Progenitor cell of endocrine pancreas (in vitro differentiated cells): ENCODE results near the gene CTDSP1. TPM values are rescaled to one million over a fixed set of nuclear protein-coding genes. Genes with fewer than 3 reads are reported as not detected.

Experiments used
- DNase-seq: peaks from one replicate; pipeline ENCODE4 v3.0.0; 2021; ENCODE audit warnings: low spot score; ENCODE audit not compliant: unreplicated experiment
- H3K27ac Mint-ChIP-seq: 2 replicates; pipeline ENCODE4 v1.8.0; 2021; ENCODE audit warnings: mild to moderate bottlenecking, moderate library complexity, mixed read lengths
- H3K27me3 Mint-ChIP-seq: 2 replicates; pipeline ENCODE4 v1.8.0; 2021; ENCODE audit warnings: mixed read lengths
- H3K36me3 Mint-ChIP-seq: 2 replicates; pipeline ENCODE4 v1.8.0; 2022; ENCODE audit warnings: mixed read lengths; ENCODE audit not compliant: insufficient read depth
- H3K4me1 Mint-ChIP-seq: 2 replicates; pipeline ENCODE4 v1.8.0; 2021; ENCODE audit warnings: low read depth, mixed read lengths
- H3K4me3 Mint-ChIP-seq: 2 replicates; pipeline ENCODE4 v1.8.0; 2021; ENCODE audit warnings: low read depth, mild to moderate bottlenecking, moderate library complexity, mixed read lengths
- H3K9me3 Mint-ChIP-seq: 2 replicates; pipeline ENCODE4 v1.8.0; 2021; ENCODE audit warnings: low read depth, mixed read lengths
- CTCF ChIP-seq: fragments of 200-600 bp; sonication (generic); IDR thresholded peaks from one replicate; pipeline ENCODE4 v1.5.0; 2021; ENCODE audit warnings: antibody characterized with exemption, mild to moderate bottlenecking; ENCODE audit not compliant: unreplicated experiment
- total RNA-seq: library from RNA; stranded (reverse); gene quantifications from 2 replicates; pipeline ENCODE4 v1.2.1, GENCODE V29; 2021

CTDSP1 gene
- total RNA-seq, 1 donor from 2014 or later = 108 TPM

GRCh38 chr2:218389333-218390150 is 10.1 kb upstream of the CTDSP1 start:
- DNase-seq = no peak
- H3K36me3 Mint-ChIP-seq = no peaks in the 10 kb centered on the region

GRCh38 chr2:218391202-218391601 is 8.5 kb upstream of the CTDSP1 start:
- no peak for TF ChIP-seq CTCF
- Mint-ChIP-seq H3K9me3 (no peaks in the 10 kb centered on the region), H3K4me1 (peaks cover 4% of the 10 kb centered on the region), H3K27ac (no peak overlapping the region), H3K27me3 (peaks cover 2% of the 10 kb centered on the region), H3K36me3 (no peaks in the 10 kb centered on the region), H3K4me3 (no peak overlapping the region)
- DNase-seq = no peak

More at GRCh38 chr2:218389333-218390150, 10.1 kb upstream of the CTDSP1 start:
- peaks cover 2% of the 10 kb centered on the region for H3K27me3 Mint-ChIP-seq
- H3K4me3 Mint-ChIP-seq = no peak overlapping the region
- H3K4me1 Mint-ChIP-seq = peaks cover 2% of the 10 kb centered on the region
- TF ChIP-seq CTCF = no peak
- no peaks in the 10 kb centered on the region for H3K9me3 Mint-ChIP-seq
- H3K27ac Mint-ChIP-seq = no peak overlapping the region

GRCh38 chr2:218392459-218392858 is 7.2 kb upstream of the CTDSP1 start:
- no peaks in the 10 kb centered on the region for H3K36me3 Mint-ChIP-seq
- no peak for TF ChIP-seq CTCF
- H3K4me3 Mint-ChIP-seq = no peak overlapping the region
- H3K27me3 Mint-ChIP-seq = no peaks in the 10 kb centered on the region
- H3K27ac Mint-ChIP-seq = no peak overlapping the region
- no peaks in the 10 kb centered on the region for H3K9me3 Mint-ChIP-seq
- H3K4me1 Mint-ChIP-seq = peaks cover 10% of the 10 kb centered on the region
- DNase-seq = no peak

GRCh38 chr2:218392891-218393462 is 6.7 kb upstream of the CTDSP1 start:
- Mint-ChIP-seq H3K9me3 (no peaks in the 10 kb centered on the region), H3K27me3 (no peaks in the 10 kb centered on the region), H3K4me3 (no peak overlapping the region), H3K36me3 (no peaks in the 10 kb centered on the region), H3K27ac (no peak overlapping the region), H3K4me1 (peaks cover 14% of the 10 kb centered on the region)
- DNase-seq = no peak
- no peak for TF ChIP-seq CTCF

- Mint-ChIP-seq H3K4me1 (peaks cover 14% of the 10 kb centered on the region), H3K36me3 (no peaks in the 10 kb centered on the region), H3K4me3 (no peak overlapping the region), H3K27me3 (no peaks in the 10 kb centered on the region), H3K27ac (peak overlapping the region; percentile 16), H3K9me3 (no peaks in the 10 kb centered on the region)
- TF ChIP-seq CTCF = no peak
- no peak for DNase-seq
Measured at GRCh38 chr2:218393750-218394290, 5.8 kb upstream of the CTDSP1 start.
